K562 (cell line): ENCODE measurements around the gene COL6A6. TPM values are rescaled to one million over a fixed set of nuclear protein-coding genes. Genes with fewer than 3 reads are reported as not detected.

Experiments used
- ATAC-seq: fragments of 200-7000 bp; cut with Tn5 transposase; 3 replicates; pipeline ENCODE4 v1.9.1; 2020; ENCODE audit warnings: moderate library complexity
- Bru-seq: library from RNA; stranded (reverse); fragments of 400-500 nt; gene quantifications from one replicate; lab custom pipeline; 2021; lab: Mats Ljungman, UMichigan
- BruChase-seq, 2 experiments: library from RNA; stranded (reverse); fragments of 400-500 nt; gene quantifications; one replicate each; lab custom pipeline; 2021; lab: Mats Ljungman, UMichigan
- BruUV-seq: library from RNA; stranded (reverse); fragments of 400-500 nt; replicated peaks from 2 replicates; lab custom pipeline; 2021; lab: Mats Ljungman, UMichigan
- CTCF ChIA-PET: fragments of 300-600 bp; formaldehyde crosslinking; extraction: SDS; loops from one replicate; lab custom pipeline; 2021; ENCODE audit warnings: low intra/inter-chr PET ratio; lab: Yijun Ruan, JAX
- POLR2A ChIA-PET: fragments of 300-600, 350-650 bp; sonication (Branson Sonifier 250); formaldehyde crosslinking; extraction: SDS; loops from one replicate; lab custom pipeline; 2021; ENCODE audit warnings: antibody characterized with exemption, inconsistent platforms; lab: Yijun Ruan, JAX
- DNase-seq, 4 experiments: peaks; one replicate each; pipeline versions ENCODE4 v3.0.0 to v3.0.0-alpha.2; 2011 to 2018; ENCODE audit warnings: low spot score in 3 of 4, mixed read lengths in 3 of 4; ENCODE audit errors: extremely low read depth in 1 of 4
- FAIRE-seq: peaks from 2 replicates; lab custom pipeline; 2011; peaks lifted over from hg19 to GRCh38; lab: Jason Lieb, UNC
- H2AFZ ChIP-seq: 2 replicates; pipeline ENCODE4 v1.6.0; 2011; ENCODE audit warnings: low read depth, low read length, control low read depth, inconsistent platforms
- H3K27ac ChIP-seq: fragments of 200-600 bp; 3 replicates; pipeline ENCODE4 v1.8.0; 2011; ENCODE audit warnings: low read depth, mild to moderate bottlenecking, control low read depth, inconsistent platforms, low read length, moderate library complexity, mixed read lengths; ENCODE audit errors: extremely low read depth
- H3K27me3 ChIP-seq, 2 experiments: fragments of 300-600 bp in 1 of 2; 2 replicates in 1 of 2; 3 replicates in 1 of 2; pipeline versions ENCODE4 v1.6.0 to v1.8.0; 2011; ENCODE audit warnings: inconsistent platforms in 2 of 2, low read length in 2 of 2, mild to moderate bottlenecking in 1 of 2, mixed read lengths in 1 of 2, moderate library complexity in 1 of 2; ENCODE audit not compliant: control insufficient read depth in 2 of 2, insufficient read depth in 2 of 2
- H3K36me3 ChIP-seq: fragments of 300-600 bp; 3 replicates; pipeline ENCODE4 v1.8.0; 2011; ENCODE audit warnings: mild to moderate bottlenecking, low read length, inconsistent platforms; ENCODE audit not compliant: control insufficient read depth, insufficient read depth
- H3K4me1 ChIP-seq, 2 experiments: fragments of 200-600 bp in 1 of 2; replicated peaks in 1 of 2; 2 replicates in 1 of 2; 3 replicates in 1 of 2; pipeline versions ENCODE4 v1.5.1 to v1.8.0; 2011; ENCODE audit warnings: inconsistent platforms in 2 of 2, low read length in 2 of 2, mild to moderate bottlenecking in 1 of 2, mixed read lengths in 1 of 2, moderate library complexity in 1 of 2; ENCODE audit not compliant: control insufficient read depth in 2 of 2, insufficient read depth in 2 of 2
- H3K4me2 ChIP-seq: 2 replicates; pipeline ENCODE4 v1.6.1; 2011; ENCODE audit warnings: low read length, control low read depth, inconsistent platforms, mixed read lengths; ENCODE audit not compliant: insufficient read depth
- H3K4me3 ChIP-seq: fragments of 200-600 bp; sonication (generic), shearing (Covaris generic); 2 replicates; pipeline ENCODE4 v1.5.1; 2016; ENCODE audit warnings: control low read depth, inconsistent platforms
- H3K79me2 ChIP-seq: fragments of 200-600 bp; 3 replicates; pipeline ENCODE4 v1.8.0; 2011; ENCODE audit warnings: low read length, inconsistent platforms; ENCODE audit not compliant: control insufficient read depth, insufficient read depth
- H3K9ac ChIP-seq, 2 experiments: 2 replicates each; pipeline versions ENCODE4 v1.6.0 to v1.6.1; 2011; ENCODE audit warnings: low read depth in 2 of 2, low read length in 2 of 2, control low read depth in 1 of 2, inconsistent platforms in 1 of 2, mild to moderate bottlenecking in 1 of 2, mixed read lengths in 1 of 2; ENCODE audit not compliant: insufficient read depth in 1 of 2
- H3K9me1 ChIP-seq: one replicate; pipeline ENCODE4 v1.6.0; 2011; ENCODE audit warnings: inconsistent platforms, mild to moderate bottlenecking, low read length, moderate library complexity; ENCODE audit not compliant: control insufficient read depth, insufficient read depth
- H3K9me3 ChIP-seq: replicated peaks from 2 replicates; pipeline ENCODE4 v1.5.1; 2011; ENCODE audit warnings: low read depth, low read length, inconsistent platforms; ENCODE audit not compliant: control insufficient read depth, insufficient read depth
- H4K20me1 ChIP-seq: replicated peaks from 2 replicates; pipeline ENCODE4 v1.6.1; 2011; ENCODE audit warnings: low read length, inconsistent platforms, mixed read lengths; ENCODE audit not compliant: control insufficient read depth, insufficient read depth
- E2F6 ChIP-seq, 2 experiments: IDR thresholded peaks; 2 replicates each; pipeline ENCODE4 v1.6.1; 2011; ENCODE audit warnings: borderline replicate concordance in 1 of 2, control low read depth in 1 of 2, low read depth in 1 of 2, low read length in 1 of 2, mild to moderate bottlenecking in 1 of 2, mixed read lengths in 1 of 2, moderate library complexity in 1 of 2; ENCODE audit not compliant: insufficient read depth in 1 of 2, insufficient read length in 1 of 2, poor library complexity in 1 of 2, severe bottlenecking in 1 of 2; ENCODE audit errors: extremely low read depth in 1 of 2
- HDAC6 ChIP-seq: IDR thresholded peaks from 2 replicates; pipeline ENCODE4 v1.6.1; 2012; ENCODE audit warnings: low read depth, mild to moderate bottlenecking, control low read depth, inconsistent platforms, low read length, moderate library complexity
- ZFP1 ChIP-seq: fragments of 450-650 bp; formaldehyde crosslinking; IDR thresholded peaks from 2 replicates; pipeline ENCODE4 v1.4.0; 2020; ENCODE audit warnings: mild to moderate bottlenecking, mixed read lengths
- WGBS: fragments of 100-300 bp; shearing (Covaris generic); methylation state at CpG from one replicate; pipeline ENCODE4 v1.1.6; 2016; ENCODE audit warnings: low coverage, mixed read lengths; ENCODE audit not compliant: insufficient coverage; ENCODE audit errors: missing lambda C conversion rate; 5-methylcytosine and 5-hydroxymethylcytosine counted together
- in situ Hi-C: fragments of 300-500 bp; cut with MboI; formaldehyde crosslinking; loops from 4 replicates; pipeline ENCODE4 v1.15.0; 2018; ENCODE audit warnings: inconsistent platforms, mixed read lengths
- intact Hi-C: fragments of 100-400 bp; cut with micrococcal nuclease; formaldehyde crosslinking; loops from 2 replicates; pipeline ENCODE4 v1.14.2; 2022
- long read RNA-seq, 3 experiments: library from polyadenylated mRNA in 2 of 3; library from RNA in 1 of 3; unstranded in 2 of 3; stranded (forward) in 1 of 3; transcript quantifications; one replicate each; pipeline ENCODE4 v2.0.0, GENCODE V29; 2019 to 2022
- polyA minus RNA-seq, 3 experiments: library from RNA; depleted of rRNA, polyadenylated mRNA; stranded (reverse); fragments of >200 nt; gene quantifications; 2 replicates each; pipeline ENCODE4 v1.2.3, GENCODE V29; 2011
- polyA plus RNA-seq, 8 experiments: library from polyadenylated mRNA; depleted of rRNA in 4 of 8; stranded (reverse) in 5 of 8; unstranded in 3 of 8; fragments of >200 nt; fragmentation: Nextera tagmentation in 2 of 8; fragmentation: Illumina TruSeq in 1 of 8; extraction: Ambion mirVana in 2 of 8; extraction: Trizol in 1 of 8; gene quantifications; 2 replicates each; pipeline versions ENCODE4 v1.2.1 to v1.2.3, GENCODE V29; 2011 to 2014; ENCODE audit warnings: inconsistent platforms in 1 of 8, missing spikeins in 1 of 8
- total RNA-seq, 7 experiments: library from RNA; depleted of rRNA in 6 of 7; stranded (reverse); fragments of >200 nt in 6 of 7; fragmentation: Illumina TruSeq in 2 of 7; extraction: Trizol in 2 of 7; gene quantifications; 2 replicates each; pipeline versions ENCODE4 v1.2.1 to v1.2.3, GENCODE V29; 2011 to 2021; ENCODE audit warnings: low replicate concordance in 1 of 7

COL6A6 gene, protein sequence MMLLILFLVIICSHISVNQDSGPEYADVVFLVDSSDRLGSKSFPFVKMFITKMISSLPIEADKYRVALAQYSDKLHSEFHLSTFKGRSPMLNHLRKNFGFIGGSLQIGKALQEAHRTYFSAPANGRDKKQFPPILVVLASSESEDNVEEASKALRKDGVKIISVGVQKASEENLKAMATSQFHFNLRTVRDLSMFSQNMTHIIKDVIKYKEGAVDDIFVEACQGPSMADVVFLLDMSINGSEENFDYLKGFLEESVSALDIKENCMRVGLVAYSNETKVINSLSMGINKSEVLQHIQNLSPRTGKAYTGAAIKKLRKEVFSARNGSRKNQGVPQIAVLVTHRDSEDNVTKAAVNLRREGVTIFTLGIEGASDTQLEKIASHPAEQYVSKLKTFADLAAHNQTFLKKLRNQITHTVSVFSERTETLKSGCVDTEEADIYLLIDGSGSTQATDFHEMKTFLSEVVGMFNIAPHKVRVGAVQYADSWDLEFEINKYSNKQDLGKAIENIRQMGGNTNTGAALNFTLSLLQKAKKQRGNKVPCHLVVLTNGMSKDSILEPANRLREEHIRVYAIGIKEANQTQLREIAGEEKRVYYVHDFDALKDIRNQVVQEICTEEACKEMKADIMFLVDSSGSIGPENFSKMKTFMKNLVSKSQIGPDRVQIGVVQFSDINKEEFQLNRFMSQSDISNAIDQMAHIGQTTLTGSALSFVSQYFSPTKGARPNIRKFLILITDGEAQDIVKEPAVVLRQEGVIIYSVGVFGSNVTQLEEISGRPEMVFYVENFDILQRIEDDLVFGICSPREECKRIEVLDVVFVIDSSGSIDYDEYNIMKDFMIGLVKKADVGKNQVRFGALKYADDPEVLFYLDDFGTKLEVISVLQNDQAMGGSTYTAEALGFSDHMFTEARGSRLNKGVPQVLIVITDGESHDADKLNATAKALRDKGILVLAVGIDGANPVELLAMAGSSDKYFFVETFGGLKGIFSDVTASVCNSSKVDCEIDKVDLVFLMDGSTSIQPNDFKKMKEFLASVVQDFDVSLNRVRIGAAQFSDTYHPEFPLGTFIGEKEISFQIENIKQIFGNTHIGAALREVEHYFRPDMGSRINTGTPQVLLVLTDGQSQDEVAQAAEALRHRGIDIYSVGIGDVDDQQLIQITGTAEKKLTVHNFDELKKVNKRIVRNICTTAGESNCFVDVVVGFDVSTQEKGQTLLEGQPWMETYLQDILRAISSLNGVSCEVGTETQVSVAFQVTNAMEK (N-terminal part only)
- total RNA-seq (2011; cell fraction: chromatin; rRNA removed; ENCODE audit: low replicate concordance), result 0.05 and 0.21 TPM in 2 replicates
- total RNA-seq (2011; cell fraction: nucleolus; rRNA removed), result not detected in 2 replicates
- 0.08 TPM in 1 of 2 replicates, not detected in the other for total RNA-seq (2011; cell fraction: nucleoplasm; rRNA removed)
- not detected in 2 replicates for total RNA-seq (2014; rRNA removed)
- 0.04 TPM in 1 of 2 replicates, not detected in the other for total RNA-seq (2014; rRNA removed; fragmentation: Illumina TruSeq; extraction: Trizol)
- 0.04 TPM in 2 replicates for total RNA-seq (2015; rRNA removed; fragmentation: Illumina TruSeq; extraction: Trizol)
- total RNA-seq (2021), result not detected in 2 replicates
- polyA plus RNA-seq (2011; rRNA removed), result 0.03 TPM in 2 replicates
- polyA plus RNA-seq (2011; cell fraction: cytosol; rRNA removed), result 0.01 TPM in 1 of 2 replicates, not detected in the other
- 0.04 TPM in 2 replicates for polyA plus RNA-seq (2011; cell fraction: nucleus; rRNA removed)
- polyA plus RNA-seq (2012), result 0.03 and 0.06 TPM in 2 replicates
- polyA plus RNA-seq (2014; fragmentation: Illumina TruSeq; extraction: Trizol), result 0.01 and 0.03 TPM in 2 replicates
- polyA plus RNA-seq (2014; fragmentation: Nextera tagmentation; extraction: Ambion mirVana), result not detected
- polyA plus RNA-seq (2014; rRNA removed), result 0.03 TPM in 1 of 2 replicates, not detected in the other
- 0.04 and 0.06 TPM in 2 replicates for polyA minus RNA-seq (2011; rRNA and poly(A)+ RNA removed)
- polyA minus RNA-seq (2011; cell fraction: cytosol; rRNA and poly(A)+ RNA removed), result not detected in 2 replicates
- under 0.01 and 0.11 TPM in 2 replicates for polyA minus RNA-seq (2011; cell fraction: nucleus; rRNA and poly(A)+ RNA removed)
- percentile 9 among the genes with signal in this experiment for Bru-seq, nascent RNA
- BruChase-seq, experiment 1, labeled RNA remaining after a 2-hour chase, result percentile 15 among the genes with signal in this experiment
- BruChase-seq, experiment 2, labeled RNA remaining after a 6-hour chase, result percentile 15 among the genes with signal in this experiment
- long read RNA-seq, experiment 1, result 0 reads
- long read RNA-seq, experiment 2, result 0 reads
- long read RNA-seq, experiment 3, result 0 reads

DNA sequence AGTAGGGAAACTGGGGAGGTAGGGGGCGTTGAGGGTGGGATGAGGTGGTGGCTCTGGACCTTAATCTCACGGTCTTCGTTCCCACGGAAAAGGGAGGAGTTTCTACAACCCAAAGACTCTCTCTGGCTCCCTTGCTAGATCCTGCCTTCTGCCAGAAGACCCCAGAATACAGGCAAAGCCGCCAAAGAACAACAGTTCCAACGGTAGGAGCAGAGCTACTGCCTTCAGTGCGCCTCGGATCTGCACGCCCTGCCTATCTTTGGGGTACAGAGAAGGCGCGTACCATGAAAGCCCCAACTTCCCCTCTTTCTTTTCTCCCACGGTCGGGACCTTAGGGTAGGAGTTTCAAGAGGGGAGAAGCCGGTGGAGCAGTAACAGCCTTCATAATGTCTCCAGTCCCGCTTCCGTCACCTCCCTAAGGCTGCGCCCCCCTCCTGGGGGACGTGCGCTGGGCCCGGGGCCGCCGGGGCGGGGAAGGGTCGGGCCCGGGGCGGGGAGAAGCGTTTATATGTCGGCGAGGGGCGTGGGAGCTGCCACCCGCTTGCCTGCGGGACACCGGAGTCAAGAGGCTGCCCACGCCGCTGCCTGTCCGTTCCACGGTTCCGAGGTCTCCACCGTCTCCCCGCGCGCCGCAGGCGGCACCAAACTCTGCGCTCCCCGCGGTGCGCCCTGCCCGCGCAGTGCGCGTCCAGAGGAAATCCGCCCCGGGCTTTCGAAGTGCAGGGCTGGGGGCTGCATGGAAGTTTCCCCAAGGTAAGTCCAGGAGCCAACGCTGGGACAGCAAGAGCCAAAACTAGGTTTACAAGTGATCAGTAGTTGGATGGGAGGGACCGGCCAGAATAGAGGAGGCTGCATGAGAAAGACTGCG lies at the start of gene COL6A6:
Gene COL6A6 (plus strand): TSS at position 533 of the 868 bp plus-strand sequence. CDS start 43,188 bp downstream, outside the sequence.
- FAIRE-seq, result no peak
- CTCF ChIA-PET, result no interaction called here
- H4K20me1 ChIP-seq, result no peaks in the 10 kb centered on the region
- H3K4me1 ChIP-seq, result peaks cover 0 to 7% of the 10 kb centered on the region in 2 experiments; a peak in 3 of 5 replicates
- no peaks in the 10 kb centered on the region for H3K9me3 ChIP-seq
- no peaks in the 10 kb centered on the region for H3K36me3 ChIP-seq
- WGBS, result 4% methylated on average over 18 of the region's 58 CpGs
- in situ Hi-C loops, result no loop called here
- no peak within 1 kb of the TSS for H3K27ac ChIP-seq
- H3K4me2 ChIP-seq, result peak within 1 kb of the TSS; percentile 37
- no peaks in the 10 kb centered on the region for H3K9me1 ChIP-seq
- no TSS peak for BruUV-seq
- H3K9ac ChIP-seq, result peak within 1 kb of the TSS in 1 of 2 experiments; percentile 64; a peak in 2 of 4 replicates
- H3K4me3 ChIP-seq, result peak within 1 kb of the TSS; percentile 26; the same call in 1 of the 2 replicates
- intact Hi-C loops, result no loop called here
- peak in 1 of 4 experiments; percentile 16 for DNase-seq
- ATAC-seq, result peak; percentile 68
- TF ChIP-seq HDAC6 (peak; percentile 98; the same call in 1 of the 2 replicates), ZFP1 (CRISPR knock-in tag) (no peak), E2F6 (IDR thresholded peaks at IDR 0.05; ENCODE audit: borderline replicate concordance in 1 of 2, extremely low read depth in 1 of 2, insufficient read depth in 1 of 2, insufficient read length in 1 of 2, low read depth in 1 of 2, low read length in 1 of 2, poor library complexity in 1 of 2, severe bottlenecking in 1 of 2) (peak in 1 of 2 experiments; percentile 12)
- H3K27me3 ChIP-seq, result peaks cover 3 to 13% of the 10 kb centered on the region in 2 experiments; a peak in 3 of 5 replicates
- POLR2A ChIA-PET, result no interaction called here
- peak within 1 kb of the TSS; percentile 40; the same call in 1 of the 2 replicates for H2AFZ ChIP-seq
- no peaks in the 10 kb centered on the region for H3K79me2 ChIP-seq
